Activated T-cell treated with anti-CD3 and anti-CD28 coated beads, Interleukin-2, amount 50 U/mL, for 48 hours (primary cell): ENCODE measurements around the gene RIOX2.

Experiments
- DNase-seq, 2 experiments: peaks; one replicate each; pipeline ENCODE4 v3.0.0-alpha.2; 2020

The RIOX2 gene

DNA sequence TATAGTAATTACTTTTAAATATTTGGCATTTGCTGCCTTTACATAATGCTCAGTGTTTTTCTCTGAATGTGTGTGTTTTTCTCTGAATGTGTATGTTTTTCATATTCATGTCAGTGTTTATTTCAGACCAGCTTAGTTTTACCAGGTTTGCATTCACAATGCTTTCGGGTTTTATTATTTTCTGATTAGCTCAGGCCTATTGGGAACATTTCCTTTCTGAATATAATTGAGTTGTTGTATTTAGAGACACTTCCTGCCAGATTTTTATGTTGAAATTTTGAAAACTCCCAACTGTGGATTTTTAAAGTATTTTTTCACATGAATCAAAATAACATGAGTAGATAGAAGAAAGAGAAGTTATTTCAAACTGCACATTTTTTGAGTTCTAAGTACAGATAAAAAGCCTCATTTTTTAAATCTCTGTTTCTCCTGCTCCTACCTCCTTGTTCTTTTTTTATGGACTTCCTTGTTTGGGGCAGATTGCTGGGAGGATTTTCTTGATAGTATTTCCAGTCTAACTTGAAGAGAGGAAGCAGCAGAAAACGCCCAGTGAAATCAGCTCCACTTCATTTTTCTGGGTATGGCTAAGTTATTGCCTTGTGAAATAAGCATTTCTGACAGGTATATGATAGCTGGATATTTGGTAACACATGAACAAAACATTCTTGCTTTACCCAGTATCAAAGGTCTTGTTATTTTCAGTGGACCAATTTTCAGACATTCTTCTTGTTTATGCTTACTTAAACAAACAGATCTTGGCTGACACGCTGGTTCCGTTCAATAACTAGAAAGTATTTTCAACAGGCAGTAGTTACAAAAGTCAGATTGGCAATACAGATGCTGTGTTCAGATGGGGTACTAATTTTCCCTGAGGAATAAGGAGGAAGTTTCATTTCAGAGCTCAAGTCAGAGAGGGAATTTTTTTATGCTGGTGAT, 70.7 kb downstream of the RIOX2 start:
- DNase-seq, result no peak

DNA sequence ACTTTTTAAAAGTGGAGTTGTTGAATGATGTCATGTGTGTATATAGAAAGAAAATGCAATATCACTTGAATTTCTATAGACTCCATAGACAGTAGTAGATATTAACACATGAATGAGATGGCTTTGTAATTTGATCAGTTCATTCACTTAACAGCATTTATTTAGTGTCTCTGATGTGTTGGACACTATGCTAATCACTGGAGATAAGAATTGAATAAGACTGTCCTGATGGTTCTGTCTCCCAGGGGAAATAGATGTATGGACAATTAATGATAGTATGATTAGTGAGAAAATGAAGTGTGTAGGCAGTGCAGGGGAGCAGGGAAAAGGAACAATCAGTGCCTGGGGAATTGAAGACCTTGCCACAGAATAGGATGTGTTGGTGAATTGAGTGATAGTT, 72.9 kb downstream of the RIOX2 start:
- DNase-seq, result no peak

GRCh38 chr3:97896547-97896946, 75.7 kb downstream of the RIOX2 start:
- DNase-seq, result no peak

GRCh38 chr3:97896129-97896528, 76.1 kb downstream of the RIOX2 start:
- no peak for DNase-seq

DNA sequence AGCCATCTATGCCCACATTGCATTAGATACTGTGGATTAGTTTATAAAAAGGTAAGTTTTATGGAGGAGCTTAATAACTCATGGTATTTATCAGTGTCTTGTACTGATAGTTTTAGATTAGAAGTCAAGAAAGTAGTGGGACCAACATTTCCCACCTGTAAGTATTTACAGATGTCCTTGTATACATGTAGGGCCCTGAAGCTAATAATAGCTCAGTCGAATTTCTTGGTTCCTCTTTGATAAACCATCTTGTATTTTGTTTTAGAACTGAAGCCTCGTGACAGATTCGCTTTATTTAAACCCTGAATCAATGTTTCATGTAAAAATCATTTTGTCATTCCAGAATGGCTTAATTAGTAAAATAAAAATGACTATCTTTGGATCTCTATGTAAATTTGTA, 77.0 kb downstream of the RIOX2 start:
- DNase-seq, result no peak

- DNase-seq, result no peak
These were observed 79.4 kb downstream of the RIOX2 start for GRCh38 chr3:97892852-97893251.
